Measurements from ENCODE around the gene UMOD.

DNA sequence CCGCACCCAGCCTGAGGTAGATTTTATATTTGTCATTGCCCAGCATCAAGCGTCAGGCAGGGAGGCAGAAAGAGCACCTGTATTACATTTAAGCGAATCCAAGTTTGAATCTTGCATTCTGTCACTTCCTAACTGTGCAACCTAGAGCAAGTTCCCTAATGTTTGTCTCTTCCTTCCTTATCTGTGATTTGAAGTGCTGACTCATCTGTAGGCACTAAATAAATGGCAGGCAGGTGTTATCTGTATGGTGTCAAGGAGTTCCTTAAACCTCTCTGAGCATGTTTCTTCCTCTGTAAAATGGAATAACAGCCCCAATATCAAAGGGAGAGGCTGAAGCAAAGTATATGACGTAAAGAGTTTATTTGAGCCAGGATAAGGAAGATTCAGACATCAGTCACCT lies 49.5 kb downstream of the UMOD start:
- TF ChIP-seq POLR2A (IDR thresholded peaks at IDR 0.05; ENCODE audit: low read length) (no peak), GATA1 (IDR thresholded peaks at IDR 0.05; ENCODE audit: low read depth, low read length) (no peak)

Measured in erythroblast (primary cell).